Vagina (tissue), 2 donors: Measurements from ENCODE around the gene MIER1. TPM values are rescaled to one million over a fixed set of nuclear protein-coding genes. Genes with fewer than 3 reads are reported as not detected.

Experiments used
- DNase-seq, 2 donors: peaks; one replicate each; pipeline ENCODE4 v3.0.0-alpha.2; 2017; ENCODE audit errors: extremely low spot score in 2 of 2
- H3K27ac ChIP-seq: fragments of 200-600 bp; sonication (generic); one replicate; pipeline ENCODE4 v1.5.1; 2019
- H3K27me3 ChIP-seq: fragments of 200-600 bp; sonication (generic); one replicate; pipeline ENCODE4 v1.5.1; 2019
- H3K36me3 ChIP-seq, 2 donors: fragments of 200-600 bp; sonication (generic); one replicate each; pipeline ENCODE4 v1.5.1; 2017 to 2019
- H3K4me1 ChIP-seq: fragments of 200-600 bp; sonication (generic); one replicate; pipeline ENCODE4 v1.5.1; 2019
- H3K4me3 ChIP-seq, 2 donors: fragments of 200-600 bp; sonication (generic); 1 replicate in 1 of 2; 2 replicates in 1 of 2; pipeline ENCODE4 v1.5.1; 2016 to 2019
- H3K9me3 ChIP-seq: fragments of 200-600 bp; sonication (generic); one replicate; pipeline ENCODE4 v1.5.1; 2019
- POLR2A ChIP-seq, 2 donors: fragments of 450-650 bp; IDR thresholded peaks; one replicate each; pipeline ENCODE4 v1.6.1; 2017; ENCODE audit warnings: antibody characterized with exemption in 2 of 2, mild to moderate bottlenecking in 2 of 2, moderate library complexity in 2 of 2
- POLR2AphosphoS5 ChIP-seq, 2 donors: sonication (generic); formaldehyde crosslinking; IDR thresholded peaks; one replicate each; pipeline ENCODE4 v1.9.0; 2017; ENCODE audit warnings: antibody characterized with exemption in 2 of 2, mild to moderate bottlenecking in 2 of 2, low read depth in 1 of 2; ENCODE audit not compliant: insufficient read depth in 1 of 2
- intact Hi-C: fragments of 100-400 bp; cut with DNase I; formaldehyde crosslinking; loops from one replicate; pipeline ENCODE4 v1.15.1; 2023
- total RNA-seq: library from RNA; depleted of rRNA; stranded (reverse); fragments of >200 nt; gene quantifications from one replicate; pipeline ENCODE4 v1.2.3, GENCODE V29; 2016
- TF ChIP-seq, protein P1 (sequence below), 3 experiments: fragments of 450-650 bp in 2 of 3; fragments of 200-600 bp in 1 of 3; sonication (generic) in 1 of 3; IDR thresholded peaks; one replicate each; pipeline ENCODE4 v1.5.1; 2017 to 2019; ENCODE audit warnings: antibody characterized with exemption in 3 of 3, mild to moderate bottlenecking in 2 of 3, moderate library complexity in 2 of 3

The MIER1 gene
- total RNA-seq, 1 donor from 2014 or later, result 39.5 TPM

DNA sequence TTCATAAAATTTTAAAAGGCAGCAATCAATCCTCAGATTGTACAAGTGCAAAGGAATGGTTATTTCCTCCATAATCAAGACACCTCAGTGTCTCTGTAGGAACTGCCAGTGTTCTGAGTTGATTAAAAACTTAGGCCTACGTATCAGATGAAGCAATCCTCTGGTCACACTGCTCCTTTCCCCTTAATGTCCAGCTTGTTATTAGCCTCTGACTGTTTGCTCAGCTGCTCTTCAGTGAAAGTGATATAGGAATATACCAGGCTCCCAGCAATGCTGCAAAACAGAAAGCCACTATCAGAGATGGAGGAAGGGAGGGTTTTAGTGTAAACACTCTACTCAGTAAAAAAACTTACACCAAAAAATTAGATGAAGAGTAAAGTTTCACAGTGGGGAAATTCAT, 79.4 kb downstream of the MIER1 start:
- DNase-seq, result no peak
- H3K36me3 ChIP-seq, result peaks cover 0 to 16% of the 10 kb centered on the region in 2 donors
- no peak for TF ChIP-seq POLR2A (IDR thresholded peaks at IDR 0.05)
- no peak overlapping the region for H3K4me3 ChIP-seq
- intact Hi-C loops, result no loop called here
- no peak overlapping the region for H3K27ac ChIP-seq
- peaks cover 15% of the 10 kb centered on the region for H3K4me1 ChIP-seq
- H3K27me3 ChIP-seq, result no peaks in the 10 kb centered on the region
- no peaks in the 10 kb centered on the region for H3K9me3 ChIP-seq

DNA sequence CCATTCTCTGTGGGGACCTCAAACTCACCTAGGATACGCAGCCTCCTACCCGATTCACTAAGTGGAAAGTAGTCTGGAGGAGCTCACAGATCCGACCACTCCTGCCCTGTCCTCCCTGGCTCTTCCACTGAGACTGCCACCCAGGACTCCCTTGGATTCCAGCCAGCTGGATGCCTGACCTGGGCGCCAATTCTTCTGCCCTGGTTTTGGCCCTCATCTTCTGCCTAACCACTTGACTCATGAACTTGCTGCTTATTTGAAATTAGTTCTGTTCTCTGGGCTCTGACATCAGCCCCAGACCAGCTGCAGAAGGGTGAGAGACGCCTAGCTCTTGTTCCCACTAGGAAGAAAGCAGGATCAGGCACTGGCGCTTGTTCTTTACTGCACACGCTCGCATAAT, 80.3 kb downstream of the MIER1 start:
- Histone ChIP-seq H3K27me3 (no peaks in the 10 kb centered on the region), H3K4me3 (no peak overlapping the region), H3K9me3 (no peaks in the 10 kb centered on the region), H3K36me3 (peaks cover 0 to 16% of the 10 kb centered on the region in 2 donors), H3K27ac (no peak overlapping the region), H3K4me1 (peaks cover 15% of the 10 kb centered on the region)
- TF ChIP-seq, protein P1, sequence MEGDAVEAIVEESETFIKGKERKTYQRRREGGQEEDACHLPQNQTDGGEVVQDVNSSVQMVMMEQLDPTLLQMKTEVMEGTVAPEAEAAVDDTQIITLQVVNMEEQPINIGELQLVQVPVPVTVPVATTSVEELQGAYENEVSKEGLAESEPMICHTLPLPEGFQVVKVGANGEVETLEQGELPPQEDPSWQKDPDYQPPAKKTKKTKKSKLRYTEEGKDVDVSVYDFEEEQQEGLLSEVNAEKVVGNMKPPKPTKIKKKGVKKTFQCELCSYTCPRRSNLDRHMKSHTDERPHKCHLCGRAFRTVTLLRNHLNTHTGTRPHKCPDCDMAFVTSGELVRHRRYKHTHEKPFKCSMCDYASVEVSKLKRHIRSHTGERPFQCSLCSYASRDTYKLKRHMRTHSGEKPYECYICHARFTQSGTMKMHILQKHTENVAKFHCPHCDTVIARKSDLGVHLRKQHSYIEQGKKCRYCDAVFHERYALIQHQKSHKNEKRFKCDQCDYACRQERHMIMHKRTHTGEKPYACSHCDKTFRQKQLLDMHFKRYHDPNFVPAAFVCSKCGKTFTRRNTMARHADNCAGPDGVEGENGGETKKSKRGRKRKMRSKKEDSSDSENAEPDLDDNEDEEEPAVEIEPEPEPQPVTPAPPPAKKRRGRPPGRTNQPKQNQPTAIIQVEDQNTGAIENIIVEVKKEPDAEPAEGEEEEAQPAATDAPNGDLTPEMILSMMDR (IDR thresholded peaks at IDR 0.05), result no peak
- no peak for TF ChIP-seq POLR2AphosphoS5 (IDR thresholded peaks at IDR 0.05; ENCODE audit: insufficient read depth in 1 of 2, low read depth in 1 of 2)
- no peak for TF ChIP-seq POLR2A (IDR thresholded peaks at IDR 0.05)
- DNase-seq, result no peak
- intact Hi-C loops, result no loop called here

DNA sequence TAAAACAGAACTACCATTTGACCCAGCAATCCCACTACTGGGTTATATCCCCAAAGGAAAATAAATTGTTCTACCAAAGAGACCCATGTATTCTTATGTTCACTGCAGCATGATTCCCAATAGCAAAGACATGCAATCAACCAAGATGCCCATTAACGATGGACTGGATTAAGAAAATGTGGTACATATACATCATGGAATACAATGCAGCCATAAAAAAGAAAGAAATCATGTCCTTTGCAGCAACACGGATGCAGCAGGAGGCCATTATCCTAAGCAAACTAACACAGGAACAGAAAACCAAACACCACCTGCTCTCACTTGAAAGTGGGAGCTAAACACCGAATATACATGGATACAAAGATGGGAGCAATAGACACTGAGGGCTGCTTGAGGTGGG, 85.0 kb downstream of the MIER1 start:
- DNase-seq, result no peak
- Histone ChIP-seq H3K4me1 (peaks cover 13% of the 10 kb centered on the region), H3K27me3 (no peaks in the 10 kb centered on the region), H3K4me3 (no peak overlapping the region), H3K27ac (no peak overlapping the region), H3K36me3 (peaks cover 0 to 6% of the 10 kb centered on the region in 2 donors), H3K9me3 (no peaks in the 10 kb centered on the region)
- intact Hi-C loops, result loop anchor here (5.0 kb wide), 1 partner anchor 833 kb away; no protein-coding TSS in a partner anchor
- TF ChIP-seq, protein P1 (IDR thresholded peaks at IDR 0.05), result no peak
- TF ChIP-seq POLR2A (IDR thresholded peaks at IDR 0.05) (no peak), POLR2AphosphoS5 (IDR thresholded peaks at IDR 0.05; ENCODE audit: insufficient read depth in 1 of 2, low read depth in 1 of 2) (no peak)

DNA sequence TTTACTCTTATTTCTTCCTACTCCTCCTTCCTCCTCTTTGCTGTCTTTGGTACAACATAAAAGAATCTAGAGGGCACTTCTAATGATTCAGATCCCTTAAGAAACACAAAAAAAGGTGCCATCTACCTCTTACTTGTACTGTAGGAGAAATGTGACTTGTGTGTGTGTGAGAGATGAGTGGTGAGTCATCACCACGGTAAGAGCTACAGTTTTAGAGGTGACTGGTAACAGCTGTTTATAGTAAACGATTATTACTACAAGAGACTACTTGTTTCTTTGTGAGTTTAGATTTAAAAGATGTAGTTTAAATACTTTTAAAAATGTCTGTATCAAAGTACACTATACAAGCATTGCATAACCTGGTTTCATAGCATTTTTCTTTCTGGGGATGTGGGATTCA, 88.8 kb downstream of the MIER1 start:
- no peaks in the 10 kb centered on the region for H3K27me3 ChIP-seq
- H3K9me3 ChIP-seq, result no peaks in the 10 kb centered on the region
- H3K27ac ChIP-seq, result no peak overlapping the region
- intact Hi-C loops, result loop anchor here (5.0 kb wide), 1 partner anchor 829 kb away; no protein-coding TSS in a partner anchor
- TF ChIP-seq, protein P1 (IDR thresholded peaks at IDR 0.05), result no peak
- no peak for TF ChIP-seq POLR2A (IDR thresholded peaks at IDR 0.05)
- TF ChIP-seq POLR2AphosphoS5 (IDR thresholded peaks at IDR 0.05; ENCODE audit: insufficient read depth in 1 of 2, low read depth in 1 of 2), result no peak
- H3K4me3 ChIP-seq, result no peak overlapping the region
- H3K4me1 ChIP-seq, result peaks cover 5% of the 10 kb centered on the region
- peaks cover 0 to 13% of the 10 kb centered on the region in 2 donors for H3K36me3 ChIP-seq
- DNase-seq, result no peak

DNA sequence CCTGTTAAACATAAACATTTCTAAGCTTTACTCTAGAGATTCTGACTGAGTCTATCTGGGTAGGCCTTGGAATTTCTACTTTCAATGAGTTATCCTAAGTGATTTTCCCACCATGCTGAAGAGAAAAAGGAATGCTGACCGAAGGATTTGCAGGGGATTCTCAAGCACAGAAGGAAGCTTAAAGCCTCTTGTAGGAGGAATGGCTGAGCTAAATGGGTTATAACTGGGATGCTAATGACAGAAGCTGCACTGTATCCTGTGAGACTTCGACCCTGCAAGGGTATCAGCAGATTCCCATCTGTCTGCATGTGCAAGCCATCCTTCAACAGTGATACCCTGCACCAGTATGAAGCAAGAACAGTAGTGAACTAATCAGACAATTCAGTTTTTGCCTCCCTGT, 93.8 kb downstream of the MIER1 start:
- intact Hi-C loops, result no loop called here
- peaks cover 0 to 14% of the 10 kb centered on the region in 2 donors for H3K36me3 ChIP-seq
- H3K9me3 ChIP-seq, result no peaks in the 10 kb centered on the region
- no peak for TF ChIP-seq POLR2AphosphoS5 (IDR thresholded peaks at IDR 0.05; ENCODE audit: insufficient read depth in 1 of 2, low read depth in 1 of 2)
- TF ChIP-seq POLR2A (IDR thresholded peaks at IDR 0.05), result no peak
- TF ChIP-seq, protein P1 (IDR thresholded peaks at IDR 0.05), result no peak
- no peak for DNase-seq
- H3K27ac ChIP-seq, result peak overlapping the region; percentile 78
- peaks cover 35% of the 10 kb centered on the region for H3K4me1 ChIP-seq
- no peak overlapping the region for H3K4me3 ChIP-seq
- H3K27me3 ChIP-seq, result no peaks in the 10 kb centered on the region
